ENCODE measurements around the gene ZNF654. TPM values are rescaled to one million over a fixed set of nuclear protein-coding genes. Genes with fewer than 3 reads are reported as not detected.

Gene ZNF654
- total RNA-seq, 1 experiment from 2014 or later, result 5.4 TPM

Other genes starting within 250 kb of the ZNF654 start
- gene CGGBP1, start 250 bp upstream of the ZNF654 start, total RNA-seq (2014; rRNA removed; shearing (Covaris generic)), result 42.8 and 51.0 TPM in 2 replicates
- 25.9 and 30.7 TPM in 2 replicates for gene C3orf38, start 90.7 kb downstream of the ZNF654 start, total RNA-seq (2014; rRNA removed; shearing (Covaris generic))